Measurements from ENCODE around the gene HSPE1. TPM values are rescaled to one million over a fixed set of nuclear protein-coding genes. Genes with fewer than 3 reads are reported as not detected.
"Not testable (repeated sequence)": the region's sequence is repeated elsewhere in the genome, so short reads cannot be mapped to it uniquely, and the experiment has no call there.

The HSPE1 gene
- total RNA-seq, 1 donor from 2014 or later = 83.7 TPM

- no peak overlapping the region for H3K4me3 ChIP-seq (ENCODE audit: low read depth, low read length)
- H3K36me3 ChIP-seq (ENCODE audit: control insufficient read depth, insufficient read depth, low read length) = peaks cover 6% of the 10 kb centered on the region
- DNase-seq (ENCODE audit: low read depth) = no peak
- no peak for TF ChIP-seq CTCF (IDR thresholded peaks at IDR 0.05; ENCODE audit: insufficient read depth, low read length, severe bottlenecking)
- FAIRE-seq = no peak
- no peaks in the 10 kb centered on the region for H3K27me3 ChIP-seq (ENCODE audit: control insufficient read depth, insufficient read depth, low read length)
These were observed 38.2 kb downstream of the HSPE1 start for GRCh38 chr2:197538412-197538811.

- Histone ChIP-seq H3K4me3 (ENCODE audit: low read depth, low read length) (no peak overlapping the region), H3K36me3 (ENCODE audit: control insufficient read depth, insufficient read depth, low read length) (peaks cover 6% of the 10 kb centered on the region), H3K27me3 (ENCODE audit: control insufficient read depth, insufficient read depth, low read length) (no peaks in the 10 kb centered on the region)
- no peak for FAIRE-seq
- TF ChIP-seq CTCF (IDR thresholded peaks at IDR 0.05; ENCODE audit: insufficient read depth, low read length, severe bottlenecking) = no peak
- DNase-seq (ENCODE audit: low read depth) = no peak
These were observed 39.6 kb downstream of the HSPE1 start for GRCh38 chr2:197539734-197540133.

GRCh38 chr2:197543206-197543605 lies 43.0 kb downstream of the HSPE1 start:
- H3K4me3 ChIP-seq (ENCODE audit: low read depth, low read length) = no peak overlapping the region
- no peaks in the 10 kb centered on the region for H3K27me3 ChIP-seq (ENCODE audit: control insufficient read depth, insufficient read depth, low read length)
- TF ChIP-seq CTCF (IDR thresholded peaks at IDR 0.05; ENCODE audit: insufficient read depth, low read length, severe bottlenecking) = no peak
- no peak for DNase-seq (ENCODE audit: low read depth)
- FAIRE-seq = no peak
- peaks cover 4% of the 10 kb centered on the region for H3K36me3 ChIP-seq (ENCODE audit: control insufficient read depth, insufficient read depth, low read length)

- Histone ChIP-seq H3K27me3 (ENCODE audit: control insufficient read depth, insufficient read depth, low read length) (no peaks in the 10 kb centered on the region), H3K4me3 (ENCODE audit: low read depth, low read length) (no peak overlapping the region), H3K36me3 (ENCODE audit: control insufficient read depth, insufficient read depth, low read length) (peaks cover 5% of the 10 kb centered on the region)
- DNase-seq (ENCODE audit: low read depth) (no peak), FAIRE-seq (no peak)
- TF ChIP-seq CTCF (IDR thresholded peaks at IDR 0.05; ENCODE audit: insufficient read depth, low read length, severe bottlenecking) = no peak
These were observed 47.2 kb downstream of the HSPE1 start for GRCh38 chr2:197547163-197547900.

- TF ChIP-seq CTCF (IDR thresholded peaks at IDR 0.05; ENCODE audit: insufficient read depth, low read length, severe bottlenecking) = no peak
- no peak for DNase-seq (ENCODE audit: low read depth)
- no peak overlapping the region for H3K4me3 ChIP-seq (ENCODE audit: low read depth, low read length)
- peaks cover 4% of the 10 kb centered on the region for H3K36me3 ChIP-seq (ENCODE audit: control insufficient read depth, insufficient read depth, low read length)
- no peak for FAIRE-seq
- H3K27me3 ChIP-seq (ENCODE audit: control insufficient read depth, insufficient read depth, low read length) = no peaks in the 10 kb centered on the region
These were observed 48.4 kb downstream of the HSPE1 start for GRCh38 chr2:197548582-197548981.

GRCh38 chr2:197551260-197551659 lies 51.1 kb downstream of the HSPE1 start:
- FAIRE-seq; DNase-seq (ENCODE audit: low read depth); H3K36me3 ChIP-seq (ENCODE audit: control insufficient read depth, insufficient read depth, low read length); H3K27me3 ChIP-seq (ENCODE audit: control insufficient read depth, insufficient read depth, low read length); H3K4me3 ChIP-seq (ENCODE audit: low read depth, low read length): not testable (repeated sequence)

Other genes starting within 250 kb of the HSPE1 start
- gene ANKRD44, start 189.6 kb upstream of the HSPE1 start, total RNA-seq = 0.26 and 0.90 TPM in 2 replicates
- 115 and 141 TPM in 2 replicates for gene SF3B1, start 65.4 kb upstream of the HSPE1 start, total RNA-seq
- gene COQ10B, start 46.8 kb upstream of the HSPE1 start, total RNA-seq = 33.7 and 35.5 TPM in 2 replicates
- 391 and 438 TPM in 2 replicates for gene HSPD1, start 539 bp upstream of the HSPE1 start, total RNA-seq
- 15.0 and 22.1 TPM in 2 replicates for gene MOB4, start 15.7 kb downstream of the HSPE1 start, total RNA-seq
- under 0.01 and 0.13 TPM in 2 replicates for gene RFTN2, start 175.2 kb downstream of the HSPE1 start, total RNA-seq
- 5.9 and 6.6 TPM in 2 replicates for gene MARS2, start 205.0 kb downstream of the HSPE1 start, total RNA-seq

All from bronchial epithelial cell (primary cell).